GM18951 (cell line): ENCODE measurements around the gene TMEM169.

ENCODE experiments used
- POLR2A ChIP-seq: IDR thresholded peaks from 4 replicates; pipeline ENCODE4 v1.6.1; 2011; ENCODE audit warnings: mild to moderate bottlenecking; ENCODE audit not compliant: insufficient read length, insufficient read depth; ENCODE audit errors: extremely low read depth
- in situ Hi-C: fragments of 300-500 bp; cut with MboI; formaldehyde crosslinking; loops from one replicate; pipeline ENCODE4 v1.12.0; 2022; ENCODE audit warnings: low sequenced_read_pairs, mixed read lengths, inconsistent platforms; ENCODE audit not compliant: unreplicated experiment

The TMEM169 gene

DNA sequence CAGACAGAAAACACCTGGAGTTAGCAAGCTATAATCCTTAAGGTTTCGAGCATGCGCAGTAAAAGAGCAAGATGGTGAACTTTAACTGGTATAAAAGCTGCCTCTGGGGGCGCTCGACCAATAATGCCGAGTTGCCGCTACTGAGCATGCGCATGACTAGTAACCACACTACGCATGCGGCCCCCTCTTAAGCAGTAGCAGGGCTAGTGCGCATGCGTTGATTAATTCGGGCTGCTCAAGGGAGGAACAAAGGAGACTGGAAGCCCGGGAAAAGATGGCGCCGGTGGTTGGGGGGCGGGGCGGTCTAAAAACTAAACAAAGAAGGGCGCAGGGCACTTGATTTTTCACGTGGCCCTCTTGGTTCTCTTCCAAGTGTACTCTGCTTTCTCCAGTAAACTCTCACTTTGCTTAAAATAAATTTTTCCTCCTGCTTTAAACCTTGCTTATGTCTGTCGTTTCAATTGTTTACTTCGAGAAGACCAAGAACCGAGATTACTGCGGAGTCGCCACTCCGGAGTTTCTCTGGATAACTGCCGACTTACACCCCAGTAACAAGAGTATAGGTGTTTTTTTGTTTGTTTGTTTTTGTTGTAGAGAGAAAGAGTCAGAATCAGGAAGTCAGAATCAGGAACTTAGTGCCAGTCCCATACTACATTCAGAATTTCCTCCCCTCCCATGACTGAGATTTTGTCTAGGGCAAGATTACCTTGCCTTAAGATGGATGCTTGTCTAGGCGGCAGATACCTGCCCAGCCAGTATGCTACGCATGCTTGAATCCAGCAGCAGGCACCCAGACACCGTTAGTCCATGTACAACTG lies 33.2 kb downstream of the TMEM169 start:
- in situ Hi-C loops, result no loop called here
- TF ChIP-seq POLR2A, result peak; percentile 60

DNA sequence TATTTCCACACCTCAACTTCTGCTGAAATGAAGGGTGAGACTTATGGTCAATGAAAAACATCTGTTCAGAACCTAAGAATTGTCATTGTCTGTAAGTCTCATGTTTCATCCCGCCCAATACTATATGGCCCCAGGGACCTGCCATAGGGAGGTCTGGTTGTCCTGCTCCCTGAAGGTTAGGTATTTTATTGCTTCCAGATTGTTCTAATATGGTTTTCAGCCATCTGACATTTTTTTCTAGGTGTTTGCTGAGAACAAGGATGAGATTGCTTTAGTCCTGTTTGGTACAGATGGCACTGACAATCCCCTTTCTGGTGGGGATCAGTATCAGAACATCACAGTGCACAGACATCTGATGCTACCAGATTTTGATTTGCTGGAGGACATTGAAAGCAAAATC lies 34.7 kb downstream of the TMEM169 start:
- TF ChIP-seq POLR2A, result no peak
- in situ Hi-C loops, result no loop called here

GRCh38 chr2:216117561-216118340 lies 36.0 kb downstream of the TMEM169 start:
- no peak for TF ChIP-seq POLR2A
- in situ Hi-C loops, result no loop called here

GRCh38 chr2:216118474-216118873 lies 36.8 kb downstream of the TMEM169 start:
- no peak for TF ChIP-seq POLR2A
- in situ Hi-C loops, result no loop called here

DNA sequence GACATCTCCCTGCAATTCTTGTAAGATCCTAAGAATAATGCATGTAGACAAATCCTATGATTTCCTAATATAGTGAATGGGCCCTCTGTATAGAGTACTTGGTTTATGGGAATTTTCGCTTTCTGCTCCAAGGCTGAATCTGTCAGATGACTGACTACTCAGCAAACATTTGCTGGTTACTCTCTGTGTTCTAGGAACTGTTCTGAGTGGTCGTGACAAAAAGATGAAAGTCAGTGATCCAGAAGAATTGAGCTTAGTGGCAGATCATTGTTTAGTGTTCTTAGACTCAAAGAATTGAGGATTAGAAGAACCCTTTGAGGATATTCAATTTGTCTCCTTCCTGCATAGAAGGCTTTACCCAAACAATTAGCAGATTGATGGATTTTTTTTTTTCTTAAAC lies 37.4 kb downstream of the TMEM169 start:
- no peak for TF ChIP-seq POLR2A
- in situ Hi-C loops, result no loop called here

DNA sequence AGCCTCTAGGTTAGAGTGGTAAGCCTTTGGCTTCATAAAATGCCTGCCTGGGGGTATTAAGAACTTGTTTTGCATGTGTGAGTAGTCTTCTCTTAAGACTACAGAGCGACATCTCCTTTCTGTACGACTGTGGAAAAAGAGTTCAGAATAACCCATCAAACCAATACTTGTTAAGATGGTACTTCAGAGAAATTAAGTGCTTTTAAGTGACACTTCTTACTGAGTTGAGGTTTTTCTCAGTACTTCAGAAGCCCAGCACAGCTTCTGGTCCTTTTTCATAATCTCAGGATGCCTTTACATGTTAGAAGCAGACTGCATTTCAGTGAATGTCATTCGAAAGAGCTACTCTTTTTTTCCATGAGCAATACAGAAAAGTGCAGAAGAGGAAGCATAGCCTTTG lies 38.3 kb downstream of the TMEM169 start:
- in situ Hi-C loops, result no loop called here
- no peak for TF ChIP-seq POLR2A

DNA sequence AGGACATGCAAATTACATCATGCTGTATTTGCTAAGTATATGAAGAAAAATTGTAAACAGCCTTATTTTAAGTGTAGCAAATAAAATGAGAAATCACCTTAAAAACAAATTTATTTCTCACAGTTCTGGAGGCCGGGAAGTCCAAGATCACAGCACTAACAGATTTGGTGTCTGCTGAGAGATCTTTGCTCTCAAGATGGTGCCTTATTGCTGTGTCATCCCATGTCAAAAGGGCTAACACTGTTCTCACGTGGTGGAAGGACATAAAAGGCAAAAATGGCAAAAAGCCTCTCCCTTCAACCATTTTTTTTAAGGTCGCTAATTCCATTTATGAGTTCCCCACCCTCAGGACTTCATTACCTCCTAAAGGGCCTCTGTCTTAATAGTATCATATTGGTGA lies 39.5 kb downstream of the TMEM169 start:
- in situ Hi-C loops, result no loop called here

GRCh38 chr2:216126943-216127342 lies 45.2 kb downstream of the TMEM169 start:
- no peak for TF ChIP-seq POLR2A
- in situ Hi-C loops, result no loop called here

More for the DNA sequence above, 39.5 kb downstream of the TMEM169 start:
- no peak for TF ChIP-seq POLR2A

DNA sequence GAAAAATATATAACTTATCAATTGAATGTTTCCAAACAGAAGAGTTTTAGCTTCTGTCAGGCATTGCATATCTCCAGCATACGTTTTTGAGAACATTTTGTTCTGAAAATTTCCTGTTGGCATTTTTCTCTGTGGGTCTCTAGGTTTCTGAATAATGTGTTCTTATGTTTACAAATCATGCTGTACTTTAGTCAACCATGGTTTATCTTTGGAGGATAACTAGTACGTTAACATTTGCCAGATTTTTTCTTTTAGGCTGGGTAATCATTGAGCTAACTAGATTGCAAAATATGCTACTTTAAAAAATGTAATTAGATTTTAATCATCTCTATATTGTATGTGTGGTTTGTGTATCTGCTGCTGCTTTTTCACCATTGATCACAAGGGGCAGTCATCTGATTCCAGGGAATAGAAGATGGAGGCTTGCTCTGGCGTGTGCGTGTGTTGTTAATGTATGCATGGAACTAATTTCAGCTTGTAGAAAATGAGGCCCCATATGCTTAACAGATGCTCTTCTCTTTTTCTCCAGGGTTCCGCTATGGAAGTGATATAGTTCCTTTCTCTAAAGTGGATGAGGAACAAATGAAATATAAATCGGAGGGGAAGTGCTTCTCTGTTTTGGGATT lies 48.7 kb downstream of the TMEM169 start:
- TF ChIP-seq POLR2A, result no peak
- in situ Hi-C loops, result no loop called here

DNA sequence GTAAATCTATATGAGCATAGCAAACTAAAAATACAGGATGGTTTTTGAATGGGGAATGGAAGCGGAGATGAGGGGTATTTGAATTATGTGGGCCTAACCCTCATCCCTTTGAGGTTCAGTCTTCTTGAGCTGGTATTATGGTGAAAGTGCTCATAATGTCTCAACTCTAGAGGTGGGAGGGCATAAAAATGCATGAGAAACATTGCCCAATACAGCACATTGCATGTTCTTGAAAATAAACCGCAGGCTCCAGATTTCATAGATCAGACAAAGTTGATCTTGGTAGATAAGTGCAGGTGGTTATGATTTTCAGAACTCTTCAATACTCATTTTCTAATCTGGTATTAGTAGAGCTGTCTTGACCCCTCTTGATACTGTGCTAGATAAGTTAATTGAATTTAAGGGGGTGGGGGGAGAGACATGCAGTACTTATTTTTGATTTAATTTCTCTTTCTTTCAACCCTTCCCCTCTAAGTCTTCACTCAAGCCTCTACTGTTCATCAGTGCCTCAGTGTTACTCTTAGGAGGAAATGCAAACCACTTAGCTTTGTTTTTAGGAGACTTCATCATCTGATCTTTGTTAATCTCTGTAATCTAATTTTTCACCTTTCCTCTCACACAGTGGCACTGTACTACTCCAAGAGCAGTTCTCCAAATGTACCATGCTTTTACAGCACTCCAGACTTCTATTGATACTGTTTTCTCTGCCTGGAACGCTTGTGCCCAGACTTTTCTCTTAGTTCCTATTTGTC lies 49.6 kb downstream of the TMEM169 start:
- no peak for TF ChIP-seq POLR2A
- in situ Hi-C loops, result no loop called here

DNA sequence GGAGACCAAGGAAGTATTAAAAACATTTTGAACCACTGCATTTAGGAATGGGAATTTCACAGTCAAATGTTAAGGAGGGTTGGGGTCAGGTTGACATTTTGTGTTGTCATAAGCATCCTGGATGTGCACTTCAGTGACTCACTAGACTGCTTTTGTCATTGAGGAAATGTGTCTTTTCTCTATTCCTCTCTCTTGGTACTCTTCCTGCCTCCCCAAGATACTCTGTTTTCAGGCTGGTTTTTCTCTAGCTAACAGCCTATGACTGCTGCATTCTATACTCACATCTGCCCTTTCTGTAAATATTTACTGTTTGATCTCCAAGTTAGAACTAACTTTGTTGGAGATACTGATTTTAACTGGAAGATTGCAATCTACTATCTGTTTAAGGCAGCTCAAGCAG lies 50.9 kb downstream of the TMEM169 start:
- TF ChIP-seq POLR2A, result no peak
- in situ Hi-C loops, result no loop called here

DNA sequence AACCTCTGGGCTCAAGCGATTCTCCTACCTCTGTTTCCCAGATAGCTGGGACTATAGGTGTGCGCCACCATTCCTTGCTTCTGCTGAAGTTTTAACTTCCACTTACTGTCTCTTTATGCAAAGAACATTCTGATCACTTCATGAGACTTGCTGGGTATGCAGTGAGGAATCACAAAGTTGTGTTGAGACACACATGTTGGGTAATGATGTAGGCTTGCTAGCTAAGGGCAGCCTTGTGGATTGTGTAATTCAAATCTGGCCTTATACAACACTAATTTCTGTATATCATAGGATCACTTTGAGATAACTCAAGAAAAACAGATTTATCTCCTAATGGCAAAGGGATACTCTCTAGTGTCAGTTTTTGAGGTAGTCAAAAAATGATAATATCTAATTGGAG lies 51.7 kb downstream of the TMEM169 start:
- no peak for TF ChIP-seq POLR2A
- in situ Hi-C loops, result no loop called here
